DOHH2 (cell line): Measurements from ENCODE around the gene FAM83C.

Source experiments
- H3F3A ChIP-seq: fragments of 200-600 bp; sonication (generic), shearing (Covaris generic); 2 replicates; pipeline ENCODE4 v1.6.0; 2016; ENCODE audit warnings: antibody characterized with exemption, mild to moderate bottlenecking; ENCODE audit not compliant: control insufficient read depth, insufficient read depth
- H3K27ac ChIP-seq: fragments of 200-600 bp; sonication (generic); 2 replicates; pipeline ENCODE4 v1.5.1; 2014; ENCODE audit warnings: low read depth, mild to moderate bottlenecking, low read length, moderate library complexity
- H3K27me3 ChIP-seq: fragments of 200-600 bp; sonication (generic); 2 replicates; pipeline ENCODE4 v1.6.1; 2014; ENCODE audit warnings: mild to moderate bottlenecking, low read length, mixed read lengths; ENCODE audit not compliant: control insufficient read depth
- H3K36me3 ChIP-seq: fragments of 200-600 bp; sonication (generic); 2 replicates; pipeline ENCODE4 v1.6.1; 2014; ENCODE audit warnings: mild to moderate bottlenecking, low read length, moderate library complexity, mixed read lengths; ENCODE audit not compliant: control insufficient read depth
- H3K4me1 ChIP-seq: fragments of 200-600 bp; sonication (generic); 2 replicates; pipeline ENCODE4 v1.6.1; 2014; ENCODE audit warnings: mild to moderate bottlenecking, low read length, mixed read lengths; ENCODE audit not compliant: control insufficient read depth
- H3K4me2 ChIP-seq: fragments of 200-600 bp; sonication (generic); 2 replicates; pipeline ENCODE4 v1.6.0; 2014; ENCODE audit warnings: mild to moderate bottlenecking, low read length, moderate library complexity
- H3K4me3 ChIP-seq: fragments of 200-600 bp; sonication (generic); 2 replicates; pipeline ENCODE4 v1.5.1; 2014; ENCODE audit warnings: mild to moderate bottlenecking, low read length, mixed read lengths
- H3K79me2 ChIP-seq: fragments of 200-600 bp; sonication (generic); 2 replicates; pipeline ENCODE4 v1.6.1; 2014; ENCODE audit warnings: mild to moderate bottlenecking, low read length, mixed read lengths; ENCODE audit not compliant: control insufficient read depth
- H3K9me2 ChIP-seq: fragments of 200-600 bp; sonication (generic); replicated peaks from 2 replicates; pipeline ENCODE4 v1.6.1; 2014; ENCODE audit warnings: mild to moderate bottlenecking, low read length, mixed read lengths; ENCODE audit not compliant: control insufficient read depth
- H3K9me3 ChIP-seq: fragments of 200-600 bp; sonication (generic); 2 replicates; pipeline ENCODE4 v1.6.1; 2014; ENCODE audit warnings: antibody characterized with exemption, low read length, mixed read lengths; ENCODE audit not compliant: control insufficient read depth, insufficient read depth
- H4K20me1 ChIP-seq: fragments of 200-600 bp; sonication (generic); 2 replicates; pipeline ENCODE4 v1.6.0; 2014; ENCODE audit warnings: low read depth, mild to moderate bottlenecking, antibody characterized with exemption, low read length, moderate library complexity; ENCODE audit not compliant: control insufficient read depth, insufficient read depth
- CTCF ChIP-seq: fragments of 200-600 bp; sonication (generic); IDR thresholded peaks from one replicate; pipeline ENCODE4 v1.5.1; 2014; ENCODE audit warnings: antibody characterized with exemption, mild to moderate bottlenecking, low read depth, low read length; ENCODE audit not compliant: poor library complexity, severe bottlenecking
- EZH2phosphoT487 ChIP-seq: fragments of 200-600 bp; sonication (generic); IDR thresholded peaks from 2 replicates; pipeline ENCODE4 v1.6.1; 2017; ENCODE audit warnings: borderline replicate concordance, mild to moderate bottlenecking, antibody characterized with exemption, low read length, moderate library complexity, mixed read lengths

Gene FAM83C

GRCh38 chr20:35305682-35306556, 13.7 kb upstream of the FAM83C start:
- Histone ChIP-seq H3K36me3 (peaks cover 4% of the 10 kb centered on the region; the same call in 1 of the 2 replicates), H3F3A (no peaks in the 10 kb centered on the region), H3K27ac (no peak overlapping the region), H3K79me2 (no peaks in the 10 kb centered on the region), H3K4me3 (no peak overlapping the region), H4K20me1 (no peaks in the 10 kb centered on the region), H3K27me3 (no peaks in the 10 kb centered on the region), H3K9me3 (no peaks in the 10 kb centered on the region), H3K9me2 (no peaks in the 10 kb centered on the region), H3K4me2 (no peak overlapping the region), H3K4me1 (peaks cover 7% of the 10 kb centered on the region; the same call in 1 of the 2 replicates)
- TF ChIP-seq CTCF, result no peak
- TF ChIP-seq EZH2phosphoT487, result no peak

GRCh38 chr20:35304956-35305355, 12.7 kb upstream of the FAM83C start:
- no peak for TF ChIP-seq EZH2phosphoT487
- TF ChIP-seq CTCF, result no peak

GRCh38 chr20:35303735-35304491, 11.7 kb upstream of the FAM83C start:
- H3K4me2 ChIP-seq, result no peak overlapping the region
- H3K9me3 ChIP-seq, result no peaks in the 10 kb centered on the region
- peaks cover 4% of the 10 kb centered on the region; the same call in 1 of the 2 replicates for H3K36me3 ChIP-seq
- TF ChIP-seq CTCF, result peak; percentile 97
- TF ChIP-seq EZH2phosphoT487, result no peak
- no peak overlapping the region for H3K4me3 ChIP-seq
- H3K79me2 ChIP-seq, result no peaks in the 10 kb centered on the region
- H3K27ac ChIP-seq, result no peak overlapping the region
- no peaks in the 10 kb centered on the region for H3F3A ChIP-seq
- no peaks in the 10 kb centered on the region for H3K27me3 ChIP-seq
- H4K20me1 ChIP-seq, result no peaks in the 10 kb centered on the region
- no peaks in the 10 kb centered on the region for H3K9me2 ChIP-seq
- H3K4me1 ChIP-seq, result peaks cover 7% of the 10 kb centered on the region; the same call in 1 of the 2 replicates

More at GRCh38 chr20:35304956-35305355, 12.7 kb upstream of the FAM83C start:
- Histone ChIP-seq H3F3A (no peaks in the 10 kb centered on the region), H3K79me2 (no peaks in the 10 kb centered on the region), H3K4me1 (peaks cover 7% of the 10 kb centered on the region; the same call in 1 of the 2 replicates), H3K4me2 (no peak overlapping the region), H3K4me3 (no peak overlapping the region), H3K9me2 (no peaks in the 10 kb centered on the region), H3K9me3 (no peaks in the 10 kb centered on the region), H3K36me3 (peaks cover 4% of the 10 kb centered on the region; the same call in 1 of the 2 replicates), H3K27me3 (no peaks in the 10 kb centered on the region), H3K27ac (no peak overlapping the region), H4K20me1 (no peaks in the 10 kb centered on the region)
